ENCODE results near the gene B2M. TPM values are rescaled to one million over a fixed set of nuclear protein-coding genes. Genes with fewer than 3 reads are reported as not detected.

B2M gene
- total RNA-seq, 2 donors from 2014 or later: 1,354 to 2,259 TPM

- H3K4me3 ChIP-seq: peak overlapping the region; percentile 81 to 90
- H3K36me3 ChIP-seq: peaks cover 31% of the 10 kb centered on the region
- H3K9me3 ChIP-seq: no peaks in the 10 kb centered on the region
- TF ChIP-seq CTCF (IDR thresholded peaks at IDR 0.05): peak in 1 of 2 donors; percentile 47
- peaks cover 0 to 41% of the 10 kb centered on the region in 2 donors for H3K4me1 ChIP-seq
- H3K27me3 ChIP-seq: no peaks in the 10 kb centered on the region
- H3K27ac ChIP-seq: peak overlapping the region; percentile 99 to 100
- no peak for DNase-seq (ENCODE audit: low spot score)
Observed at GRCh38 chr15:44713006-44713966, 2.0 kb downstream of the B2M start.

GRCh38 chr15:44715142-44715796 is 4.0 kb downstream of the B2M start:
- no peak for DNase-seq (ENCODE audit: low spot score)
- Histone ChIP-seq H3K4me3 (no peak overlapping the region), H3K27me3 (no peaks in the 10 kb centered on the region), H3K9me3 (no peaks in the 10 kb centered on the region), H3K36me3 (peaks cover 46% of the 10 kb centered on the region), H3K4me1 (peaks cover 0 to 41% of the 10 kb centered on the region in 2 donors), H3K27ac (peak overlapping the region; percentile 63 to 100)
- no peak for TF ChIP-seq CTCF (IDR thresholded peaks at IDR 0.05)

- Histone ChIP-seq H3K36me3 (peaks cover 46% of the 10 kb centered on the region), H3K27ac (peak overlapping the region; percentile 26 to 63), H3K9me3 (no peaks in the 10 kb centered on the region), H3K27me3 (no peaks in the 10 kb centered on the region), H3K4me3 (no peak overlapping the region), H3K4me1 (peaks cover 0 to 41% of the 10 kb centered on the region in 2 donors)
- DNase-seq (ENCODE audit: low spot score): no peak
- TF ChIP-seq CTCF (IDR thresholded peaks at IDR 0.05): no peak
Observed at GRCh38 chr15:44715797-44716334, 4.5 kb downstream of the B2M start.

GRCh38 chr15:44716983-44717602 is 5.8 kb downstream of the B2M start:
- Histone ChIP-seq H3K4me3 (no peak overlapping the region), H3K36me3 (peaks cover 46% of the 10 kb centered on the region), H3K27ac (no peak overlapping the region), H3K4me1 (peaks cover 0 to 41% of the 10 kb centered on the region in 2 donors), H3K9me3 (no peaks in the 10 kb centered on the region), H3K27me3 (no peaks in the 10 kb centered on the region)
- no peak for TF ChIP-seq CTCF (IDR thresholded peaks at IDR 0.05)
- DNase-seq (ENCODE audit: low spot score): no peak

- TF ChIP-seq CTCF (IDR thresholded peaks at IDR 0.05): no peak
- Histone ChIP-seq H3K27me3 (no peaks in the 10 kb centered on the region), H3K36me3 (peaks cover 46% of the 10 kb centered on the region), H3K9me3 (no peaks in the 10 kb centered on the region), H3K4me1 (peaks cover 0 to 36% of the 10 kb centered on the region in 2 donors), H3K4me3 (no peak overlapping the region), H3K27ac (no peak overlapping the region)
- no peak for DNase-seq (ENCODE audit: low spot score)
Observed at GRCh38 chr15:44718180-44718926, 7.0 kb downstream of the B2M start.

Data from right atrium auricular region (tissue), 2 donors.